ENCODE results near the gene EFNA5. TPM values are rescaled to one million over a fixed set of nuclear protein-coding genes. Genes with fewer than 3 reads are reported as not detected.

EFNA5 gene
- total and polyA plus RNA-seq, 2 of the 8 experiments (the other 6 are each of a cell fraction or from before 2014, with no cell fraction given), result 9.6 to 21.8 TPM

GRCh38 chr5:107418902-107419301, 251.8 kb downstream of the EFNA5 start:
- Histone ChIP-seq H4K8ac (ENCODE audit: extremely low read depth, insufficient read depth, low read length) (no peak overlapping the region), H3K4me2 (ENCODE audit: insufficient read depth in 1 of 2, low read depth in 2 of 2, low read length in 2 of 2) (no peak overlapping the region), H2BK20ac (ENCODE audit: low read length) (no peak overlapping the region), H3K27me3 (replicated peaks in 1 of 4; ENCODE audit: control insufficient read depth in 3 of 4, extremely low read depth in 1 of 4, insufficient read depth in 3 of 4, low read length in 3 of 4) (no peaks in the 10 kb centered on the region), H3K79me1 (ENCODE audit: low read depth, low read length) (no peaks in the 10 kb centered on the region), H4K91ac (replicated peaks; ENCODE audit: insufficient read length, low read length) (no peak overlapping the region), H3K4ac (replicated peaks; ENCODE audit: insufficient read length, low read depth, low read length) (no peak overlapping the region), H3K56ac (replicated peaks; ENCODE audit: insufficient read length, low read depth, low read length) (no peak overlapping the region), H3K4me1 (replicated peaks in 1 of 4; ENCODE audit: control insufficient read depth in 3 of 4, insufficient read depth in 4 of 4, low read length in 3 of 4) (peaks cover 0 to 3% (median 0%) of the 10 kb centered on the region in 4 experiments; a peak in 2 of 7 replicates), H4K5ac (ENCODE audit: insufficient read length, low read depth, low read length) (no peak overlapping the region), H3K23ac (ENCODE audit: insufficient read length) (no peak overlapping the region), H2AFZ (ENCODE audit: low read length) (no peak overlapping the region), H2AK5ac (ENCODE audit: low read depth, low read length) (no peak overlapping the region), H3K79me2 (ENCODE audit: control insufficient read depth in 1 of 2, insufficient read depth in 2 of 2, low read length in 2 of 2) (no peaks in the 10 kb centered on the region), H3K4me3 (ENCODE audit: extremely low read depth in 1 of 4, insufficient read depth in 2 of 4, low read depth in 3 of 4, low read length in 4 of 4) (no peak overlapping the region), H2BK120ac (replicated peaks; ENCODE audit: low read depth, low read length) (no peak overlapping the region), H2BK12ac (ENCODE audit: low read depth, low read length) (no peak overlapping the region), H2BK5ac (ENCODE audit: low read depth, low read length) (no peak overlapping the region), H3K23me2 (ENCODE audit: low read depth, low read length) (no peaks in the 10 kb centered on the region), H3K36me3 (ENCODE audit: control insufficient read depth in 2 of 4, insufficient read depth in 4 of 4, low read length in 3 of 4) (no peaks in the 10 kb centered on the region), H3K9me3 (ENCODE audit: insufficient read depth in 2 of 2, low read depth in 1 of 2, low read length in 1 of 2) (no peaks in the 10 kb centered on the region), H2BK15ac (ENCODE audit: low read length) (no peak overlapping the region), H3K18ac (ENCODE audit: extremely low read depth, low read length) (no peak overlapping the region), H3K9ac (replicated peaks in 1 of 4; ENCODE audit: extremely low read depth in 1 of 4, low read depth in 3 of 4, low read length in 3 of 4) (no peak overlapping the region), H3K27ac (ENCODE audit: low read depth, low read length) (no peak overlapping the region), H4K20me1 (replicated peaks in 1 of 2; ENCODE audit: control insufficient read depth in 1 of 2, insufficient read depth in 2 of 2, low read length in 2 of 2) (no peaks in the 10 kb centered on the region), H3K14ac (ENCODE audit: insufficient read length) (no peak overlapping the region)
- DNase-seq (ENCODE audit: low read depth in 1 of 2, low spot score in 2 of 2) (no peak), FAIRE-seq (no peak)
- WGBS, 2 experiments (ENCODE audit: extremely low coverage in 1 of 2, insufficient coverage in 1 of 2, insufficient read length in 1 of 2, insufficient replicate concordance in 2 of 2, low coverage in 1 of 2, low lambda C conversion rate in 2 of 2, missing lambda C conversion rate in 1 of 2), result 88% methylated on average over 2 of the region's 2 CpGs; no CpG with 5 or more reads in 1 of the 2 experiments
- ChIA-PET POLR2A (ENCODE audit: partially characterized antibody) (no interaction called here), CTCF (ENCODE audit: partially characterized antibody) (interaction anchor here (1.9 kb wide), 1 partner anchor 153 kb away, joined by 5 read pairs; no protein-coding TSS in a partner anchor)
- TF ChIP-seq CHD2 (IDR thresholded peaks at IDR 0.05; ENCODE audit: low read length), result no peak
- no peak for TF ChIP-seq CTCF (IDR thresholded peaks at IDR 0.05; ENCODE audit: control extremely low read depth in 1 of 3, insufficient read depth in 1 of 3, low read depth in 1 of 3, low read length in 3 of 3)
- no peak for TF ChIP-seq SAP30 (IDR thresholded peaks at IDR 0.05; ENCODE audit: insufficient read depth, insufficient replicate concordance, low read length)
- TF ChIP-seq JUND (IDR thresholded peaks at IDR 0.05; ENCODE audit: low read length), result no peak
- TF ChIP-seq MAFK (IDR thresholded peaks at IDR 0.05; ENCODE audit: low read depth, low read length), result no peak
- TF ChIP-seq GTF2F1 (IDR thresholded peaks at IDR 0.05; ENCODE audit: borderline replicate concordance, low read depth, low read length), result no peak
- no peak for TF ChIP-seq EGR1 (IDR thresholded peaks at IDR 0.05; ENCODE audit: borderline replicate concordance, low read depth, low read length)
- no peak for TF ChIP-seq CBX5 (IDR thresholded peaks at IDR 0.05; ENCODE audit: low read depth, low read length)

All from H1 (cell line).